Peyer's patch (tissue), 4 donors: ENCODE results near the gene TXK. TPM values are rescaled to one million over a fixed set of nuclear protein-coding genes. Genes with fewer than 3 reads are reported as not detected.
"Not testable (repeated sequence)": the region's sequence is repeated elsewhere in the genome, so short reads cannot be mapped to it uniquely, and the experiment has no call there.

Experiments
- DNase-seq, 3 donors: peaks; one replicate each; pipeline ENCODE4 v3.0.0-alpha.2; 2017 to 2019
- H3K27ac ChIP-seq, 4 donors: fragments of 200-600 bp; sonication (generic); one replicate each; pipeline ENCODE4 v1.5.1; 2016 to 2019
- H3K27me3 ChIP-seq, 2 donors: fragments of 200-600 bp; sonication (generic); one replicate each; pipeline ENCODE4 v1.5.1; 2019
- H3K36me3 ChIP-seq, 3 donors: fragments of 200-600 bp; sonication (generic); one replicate each; pipeline ENCODE4 v1.5.1; 2016 to 2019
- H3K4me1 ChIP-seq, 4 donors: fragments of 200-600 bp; sonication (generic); one replicate each; pipeline ENCODE4 v1.5.1; 2016 to 2019
- H3K4me3 ChIP-seq, 4 donors: fragments of 200-600 bp; sonication (generic); 1 replicate in 3 of 4; 2 replicates in 1 of 4; pipeline ENCODE4 v1.5.1; 2016 to 2019; ENCODE audit warnings: mild to moderate bottlenecking in 1 of 4
- H3K9me3 ChIP-seq, 4 donors: fragments of 200-600 bp; sonication (generic); one replicate each; pipeline ENCODE4 v1.5.1; 2016 to 2019; ENCODE audit warnings: mild to moderate bottlenecking in 1 of 4
- CTCF ChIP-seq, 6 experiments: fragments of 450-650 bp in 4 of 6; fragments of 200-600 bp in 2 of 6; sonication (generic) in 1 of 6; IDR thresholded peaks; one replicate each; pipeline ENCODE4 v1.5.1; 2017 to 2019; ENCODE audit warnings: antibody characterized with exemption in 6 of 6, mild to moderate bottlenecking in 3 of 6, moderate library complexity in 1 of 6
- POLR2A ChIP-seq, 2 donors: fragments of 450-650 bp; IDR thresholded peaks; one replicate each; pipeline ENCODE4 v1.5.1; 2017; ENCODE audit warnings: antibody characterized with exemption in 2 of 2, mild to moderate bottlenecking in 2 of 2, moderate library complexity in 2 of 2
- total RNA-seq, 4 donors: library from RNA; depleted of rRNA; stranded (reverse); fragments of >200 nt; gene quantifications; one replicate each; pipeline ENCODE4 v1.1.0, GENCODE V29; 2016

TXK gene
- total RNA-seq, 4 donors from 2014 or later: 3.9 to 33.0 (median 9.5) TPM

- H3K27me3 ChIP-seq: no peaks in the 10 kb centered on the region
- no peaks in the 10 kb centered on the region for H3K4me1 ChIP-seq
- DNase-seq: no peak
- no peak overlapping the region for H3K4me3 ChIP-seq
- no peaks in the 10 kb centered on the region for H3K9me3 ChIP-seq
- H3K27ac ChIP-seq: no peak overlapping the region
- TF ChIP-seq CTCF (IDR thresholded peaks at IDR 0.05) (no peak), POLR2A (IDR thresholded peaks at IDR 0.05) (no peak)
- no peaks in the 10 kb centered on the region for H3K36me3 ChIP-seq
Observed at GRCh38 chr4:48173056-48173991, 39.3 kb upstream of the TXK start.

GRCh38 chr4:48172651-48173050 is 38.6 kb upstream of the TXK start:
- TF ChIP-seq CTCF (IDR thresholded peaks at IDR 0.05) (no peak), POLR2A (IDR thresholded peaks at IDR 0.05) (no peak)
- no peaks in the 10 kb centered on the region for H3K36me3 ChIP-seq
- H3K4me1 ChIP-seq: no peaks in the 10 kb centered on the region
- no peak overlapping the region for H3K4me3 ChIP-seq
- DNase-seq: no peak
- H3K27ac ChIP-seq: no peak overlapping the region
- no peaks in the 10 kb centered on the region for H3K9me3 ChIP-seq
- H3K27me3 ChIP-seq: no peaks in the 10 kb centered on the region

GRCh38 chr4:48169636-48170035 is 35.6 kb upstream of the TXK start:
- Histone ChIP-seq H3K36me3 (no peaks in the 10 kb centered on the region), H3K4me1 (no peaks in the 10 kb centered on the region), H3K27ac (no peak overlapping the region), H3K27me3 (no peaks in the 10 kb centered on the region), H3K9me3 (no peaks in the 10 kb centered on the region), H3K4me3 (no peak overlapping the region)
- no peak for TF ChIP-seq POLR2A (IDR thresholded peaks at IDR 0.05)
- TF ChIP-seq CTCF (IDR thresholded peaks at IDR 0.05): no peak
- DNase-seq: no peak

GRCh38 chr4:48167538-48168263 is 33.7 kb upstream of the TXK start:
- no peak for TF ChIP-seq CTCF (IDR thresholded peaks at IDR 0.05)
- TF ChIP-seq POLR2A (IDR thresholded peaks at IDR 0.05): no peak
- H3K4me1 ChIP-seq: no peaks in the 10 kb centered on the region
- H3K4me3 ChIP-seq: no peak overlapping the region
- no peaks in the 10 kb centered on the region for H3K36me3 ChIP-seq
- H3K9me3 ChIP-seq: no peaks in the 10 kb centered on the region
- no peak overlapping the region for H3K27ac ChIP-seq
- H3K27me3 ChIP-seq: no peaks in the 10 kb centered on the region
- DNase-seq: no peak

- DNase-seq, H3K36me3 ChIP-seq, H3K4me1 ChIP-seq, H3K27ac ChIP-seq, H3K9me3 ChIP-seq, H3K27me3 ChIP-seq, H3K4me3 ChIP-seq: not testable (repeated sequence)
Observed at GRCh38 chr4:48164561-48164960, 30.5 kb upstream of the TXK start.

GRCh38 chr4:48163746-48164145 is 29.7 kb upstream of the TXK start:
- Histone ChIP-seq H3K27me3 (no peaks in the 10 kb centered on the region), H3K4me3 (no peak overlapping the region), H3K27ac (no peak overlapping the region), H3K36me3 (no peaks in the 10 kb centered on the region), H3K9me3 (no peaks in the 10 kb centered on the region), H3K4me1 (no peaks in the 10 kb centered on the region)
- DNase-seq: no peak
- no peak for TF ChIP-seq CTCF (IDR thresholded peaks at IDR 0.05)
- no peak for TF ChIP-seq POLR2A (IDR thresholded peaks at IDR 0.05)
